HepG2 (cell line): ENCODE measurements around the gene GLUD1. TPM values are rescaled to one million over a fixed set of nuclear protein-coding genes. Genes with fewer than 3 reads are reported as not detected.

Experiments
- SP140L ChIP-seq: sonication (generic); formaldehyde crosslinking; IDR thresholded peaks from 2 replicates; pipeline ENCODE4 v1.4.0; 2020; ENCODE audit warnings: missing genetic modification reagents, borderline replicate concordance
- TCF7 ChIP-seq: sonication (generic); IDR thresholded peaks from 2 replicates; pipeline ENCODE4 v1.6.1; 2016; ENCODE audit warnings: antibody characterized with exemption, low read depth
- ZNF142 ChIP-seq: sonication (generic); formaldehyde crosslinking; IDR thresholded peaks from 2 replicates; pipeline ENCODE4 v1.4.0; 2020; ENCODE audit warnings: missing genetic modification reagents
- ZNF331 ChIP-seq: sonication (generic); formaldehyde crosslinking; IDR thresholded peaks from 2 replicates; pipeline ENCODE4 v1.4.0; 2020; ENCODE audit warnings: missing genetic modification reagents
- ZNF407 ChIP-seq: sonication (generic); formaldehyde crosslinking; IDR thresholded peaks from one replicate; pipeline ENCODE4 v1.5.1; 2020; ENCODE audit warnings: mild to moderate bottlenecking, missing genetic modification reagents; ENCODE audit errors: not compliant biosample characterization
- ZNF720 ChIP-seq: sonication (generic); formaldehyde crosslinking; IDR thresholded peaks from 2 replicates; pipeline ENCODE4 v1.4.0; 2020; ENCODE audit warnings: missing genetic modification reagents
- ZNF788 ChIP-seq: sonication (generic); formaldehyde crosslinking; IDR thresholded peaks from 2 replicates; pipeline ENCODE4 v1.5.0; 2020; ENCODE audit warnings: mild to moderate bottlenecking, missing genetic modification reagents, borderline replicate concordance
- polyA plus RNA-seq, 8 experiments: library from polyadenylated mRNA; depleted of rRNA in 3 of 8; stranded (reverse) in 7 of 8; unstranded in 1 of 8; fragments of >200 nt; fragmentation: Illumina TruSeq in 4 of 8; extraction: Trizol in 4 of 8; gene quantifications; 2 replicates each; pipeline versions ENCODE4 v1.2.1 to v1.2.3, GENCODE V29; 2011 to 2016; ENCODE audit warnings: low read depth in 4 of 8, missing spikeins in 1 of 8, mixed read lengths in 1 of 8; ENCODE audit not compliant: insufficient read depth in 1 of 8
- total RNA-seq, 5 experiments: library from RNA; depleted of rRNA; stranded (reverse); fragments of >200 nt; fragmentation: Illumina TruSeq; extraction: Trizol; gene quantifications; 2 replicates each; pipeline ENCODE4 v1.2.3, GENCODE V29; 2016; ENCODE audit warnings: low read depth in 1 of 5

Gene GLUD1
- total and polyA plus RNA-seq, 2 of the 13 experiments (the other 11 are each of a cell fraction or from before 2014, with no cell fraction given), result 301 to 798 TPM

- peak; percentile 36 for TF ChIP-seq ZNF407 (CRISPR knock-in tag)
- peak; percentile 81; the same call in 1 of the 2 replicates for TF ChIP-seq ZNF331 (CRISPR knock-in tag)
- no peak for TF ChIP-seq TCF7
- TF ChIP-seq ZNF788, result peak; percentile 89; the same call in 1 of the 2 replicates
- no peak; the same call in 1 of the 2 replicates for TF ChIP-seq ZNF142
- no peak for TF ChIP-seq ZNF720 (CRISPR knock-in tag)
- TF ChIP-seq SP140L (CRISPR knock-in tag), result no peak
Observed at GRCh38 chr10:87095236-87095945, 748 bp upstream of the GLUD1 start (continued).
